AG04450 (cell line): Measurements from ENCODE around the gene NME7. TPM values are rescaled to one million over a fixed set of nuclear protein-coding genes. Genes with fewer than 3 reads are reported as not detected.

Source experiments
- CTCF ChIA-PET: fragments of 300-600, 350-600 bp; formaldehyde crosslinking; extraction: SDS; loops from one replicate; lab custom pipeline; 2022; ENCODE audit warnings: antibody characterized with exemption, inconsistent platforms; lab: Charles Lee
- POLR2A ChIA-PET: fragments of 350-600 bp; formaldehyde crosslinking; extraction: SDS; loops from one replicate; lab custom pipeline; 2021; ENCODE audit warnings: antibody characterized with exemption, inconsistent platforms; lab: Yijun Ruan, JAX
- DNase-seq: peaks from one replicate; pipeline ENCODE4 v3.0.0-alpha.2; 2011; ENCODE audit warnings: low read depth, low spot score
- H3K27ac ChIP-seq: one replicate; pipeline ENCODE4 v1.5.1; 2012; ENCODE audit warnings: low read depth, low read length, control low read depth
- H3K27me3 ChIP-seq: one replicate; pipeline ENCODE4 v1.6.0; 2012; ENCODE audit warnings: low read length; ENCODE audit not compliant: control insufficient read depth, insufficient read depth
- H3K4me3 ChIP-seq: 2 replicates; pipeline ENCODE4 v1.5.1; 2011; ENCODE audit warnings: mild to moderate bottlenecking, low read depth, low read length, control low read depth
- H3K9me3 ChIP-seq: 2 replicates; pipeline ENCODE4 v1.5.1; 2012; ENCODE audit warnings: low read length; ENCODE audit not compliant: control insufficient read depth, insufficient read depth
- polyA plus RNA-seq: library from polyadenylated mRNA; depleted of rRNA; stranded (reverse); fragments of >200 nt; gene quantifications from 2 replicates; pipeline ENCODE4 v1.2.3, GENCODE V29; 2011
- TF ChIP-seq, protein P1 (sequence below): IDR thresholded peaks from 2 replicates; pipeline ENCODE4 v1.5.1; 2011; ENCODE audit warnings: low read depth, low read length, control low read depth, inconsistent platforms

NME7 gene
- polyA plus RNA-seq, 1 experiment: 27.3 TPM

DNA sequence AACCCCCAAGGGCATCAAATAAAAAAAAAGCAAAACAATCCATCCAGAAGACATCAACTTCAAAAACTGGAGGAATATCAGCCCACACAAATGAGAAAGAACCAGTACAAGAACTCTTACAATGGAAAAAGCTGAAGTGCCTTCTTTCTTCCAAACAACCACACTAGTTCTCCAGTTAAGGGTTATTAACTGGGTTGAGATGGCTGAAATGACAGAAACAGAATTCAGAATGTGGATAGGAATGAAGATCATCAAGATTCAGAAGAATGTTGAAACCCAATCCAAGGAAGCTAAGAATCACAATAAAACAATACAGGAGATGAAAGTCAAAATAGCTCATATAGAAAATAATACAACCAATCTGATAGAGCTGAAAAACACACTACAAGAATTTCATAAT, 104.5 kb downstream of the NME7 start:
- TF ChIP-seq, protein P1, sequence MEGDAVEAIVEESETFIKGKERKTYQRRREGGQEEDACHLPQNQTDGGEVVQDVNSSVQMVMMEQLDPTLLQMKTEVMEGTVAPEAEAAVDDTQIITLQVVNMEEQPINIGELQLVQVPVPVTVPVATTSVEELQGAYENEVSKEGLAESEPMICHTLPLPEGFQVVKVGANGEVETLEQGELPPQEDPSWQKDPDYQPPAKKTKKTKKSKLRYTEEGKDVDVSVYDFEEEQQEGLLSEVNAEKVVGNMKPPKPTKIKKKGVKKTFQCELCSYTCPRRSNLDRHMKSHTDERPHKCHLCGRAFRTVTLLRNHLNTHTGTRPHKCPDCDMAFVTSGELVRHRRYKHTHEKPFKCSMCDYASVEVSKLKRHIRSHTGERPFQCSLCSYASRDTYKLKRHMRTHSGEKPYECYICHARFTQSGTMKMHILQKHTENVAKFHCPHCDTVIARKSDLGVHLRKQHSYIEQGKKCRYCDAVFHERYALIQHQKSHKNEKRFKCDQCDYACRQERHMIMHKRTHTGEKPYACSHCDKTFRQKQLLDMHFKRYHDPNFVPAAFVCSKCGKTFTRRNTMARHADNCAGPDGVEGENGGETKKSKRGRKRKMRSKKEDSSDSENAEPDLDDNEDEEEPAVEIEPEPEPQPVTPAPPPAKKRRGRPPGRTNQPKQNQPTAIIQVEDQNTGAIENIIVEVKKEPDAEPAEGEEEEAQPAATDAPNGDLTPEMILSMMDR: no peak
- no peak overlapping the region for H3K4me3 ChIP-seq
- no peaks in the 10 kb centered on the region for H3K27me3 ChIP-seq
- CTCF ChIA-PET: no interaction called here
- H3K9me3 ChIP-seq: no peaks in the 10 kb centered on the region
- POLR2A ChIA-PET: no interaction called here
- no peak for DNase-seq
- no peak overlapping the region for H3K27ac ChIP-seq

DNA sequence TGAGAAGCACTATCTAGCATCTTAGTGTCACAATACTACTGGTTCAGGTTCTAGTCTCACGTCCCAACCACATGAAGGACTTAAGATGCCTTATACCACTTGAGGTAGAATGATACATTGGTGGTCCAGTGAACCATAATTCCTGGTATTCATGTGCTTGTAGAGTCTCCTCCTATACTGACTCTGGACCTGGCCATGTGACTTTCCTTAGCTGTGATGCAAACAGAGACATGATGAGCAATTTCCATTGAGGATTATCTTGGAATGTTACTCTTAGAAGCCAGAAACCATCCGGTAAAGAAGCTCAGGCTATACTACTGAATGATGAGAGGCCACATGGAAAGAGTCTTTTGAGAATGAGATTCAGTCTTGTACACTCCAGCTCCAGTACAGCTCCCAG, 105.7 kb downstream of the NME7 start:
- TF ChIP-seq, protein P1: no peak
- POLR2A ChIA-PET: no interaction called here
- DNase-seq: no peak
- H3K9me3 ChIP-seq: peaks cover 4% of the 10 kb centered on the region; the same call in 1 of the 2 replicates
- no peak overlapping the region for H3K27ac ChIP-seq
- H3K4me3 ChIP-seq: no peak overlapping the region
- no peaks in the 10 kb centered on the region for H3K27me3 ChIP-seq
- CTCF ChIA-PET: no interaction called here

DNA sequence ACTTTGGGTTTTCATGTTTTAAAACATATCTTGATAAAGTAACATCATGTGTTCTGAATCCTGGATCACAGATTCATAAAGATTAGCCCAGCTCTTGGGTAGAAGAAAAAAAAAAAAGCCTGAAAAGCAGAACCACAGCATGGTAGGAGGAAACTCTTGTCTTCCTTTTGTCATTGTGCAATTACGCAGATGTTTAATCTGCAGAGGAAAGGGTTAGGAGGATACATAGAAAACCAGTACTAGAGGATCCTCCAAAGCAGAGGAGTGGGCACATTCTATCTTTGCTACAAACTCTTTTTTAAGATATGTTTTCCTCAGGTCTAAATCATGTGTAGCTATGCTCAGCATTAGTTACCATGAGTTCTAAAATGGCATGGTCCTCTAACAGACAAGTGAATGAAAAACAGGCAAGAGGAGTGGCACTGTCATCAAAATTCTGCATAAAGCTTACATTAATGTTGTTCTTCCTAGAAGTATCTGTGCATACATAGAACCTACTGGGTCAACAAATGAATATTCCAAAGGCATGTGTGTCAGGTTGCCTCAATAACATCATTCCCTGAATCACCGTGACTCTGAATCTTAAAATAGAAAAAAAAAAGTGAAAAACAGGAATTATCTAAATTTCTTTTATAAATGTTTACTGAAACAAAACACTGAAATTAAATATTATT, 107.0 kb downstream of the NME7 start:
- no peak overlapping the region for H3K27ac ChIP-seq
- H3K4me3 ChIP-seq: no peak overlapping the region
- TF ChIP-seq, protein P1: no peak
- H3K27me3 ChIP-seq: no peaks in the 10 kb centered on the region
- POLR2A ChIA-PET: no interaction called here
- no peak for DNase-seq
- CTCF ChIA-PET: interaction anchor here (0.6 to 1.1 kb wide), 2 partner anchors 8 to 1671 kb away, joined by 3 read pairs; no protein-coding TSS in a partner anchor
- H3K9me3 ChIP-seq: peaks cover 5% of the 10 kb centered on the region; the same call in 1 of the 2 replicates

DNA sequence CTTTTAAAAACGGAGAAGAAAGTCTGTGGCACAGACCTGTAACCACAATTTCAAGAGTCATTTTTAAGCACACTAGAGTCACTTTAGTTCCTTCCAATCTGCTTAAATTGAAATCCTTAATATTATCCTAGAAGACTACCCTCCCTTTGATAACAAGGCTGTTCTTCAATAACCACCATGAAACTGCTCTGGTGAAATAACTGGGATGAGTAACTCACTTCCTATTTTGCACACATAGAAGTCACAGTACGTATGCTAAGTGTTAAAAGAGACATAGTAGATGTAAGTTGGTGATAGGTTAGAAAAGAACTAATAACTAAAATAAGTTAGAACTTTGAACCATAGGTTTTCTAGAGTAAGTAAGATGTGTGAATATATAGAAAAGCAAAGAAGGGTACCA, 107.8 kb downstream of the NME7 start:
- H3K27ac ChIP-seq: no peak overlapping the region
- no peak overlapping the region for H3K4me3 ChIP-seq
- CTCF ChIA-PET: interaction anchor here (0.6 kb wide), 1 partner anchor 1670 kb away, joined by 3 read pairs; no protein-coding TSS in a partner anchor
- H3K9me3 ChIP-seq: peaks cover 5% of the 10 kb centered on the region; the same call in 1 of the 2 replicates
- POLR2A ChIA-PET: no interaction called here
- TF ChIP-seq, protein P1: no peak
- no peak for DNase-seq
- H3K27me3 ChIP-seq: no peaks in the 10 kb centered on the region

DNA sequence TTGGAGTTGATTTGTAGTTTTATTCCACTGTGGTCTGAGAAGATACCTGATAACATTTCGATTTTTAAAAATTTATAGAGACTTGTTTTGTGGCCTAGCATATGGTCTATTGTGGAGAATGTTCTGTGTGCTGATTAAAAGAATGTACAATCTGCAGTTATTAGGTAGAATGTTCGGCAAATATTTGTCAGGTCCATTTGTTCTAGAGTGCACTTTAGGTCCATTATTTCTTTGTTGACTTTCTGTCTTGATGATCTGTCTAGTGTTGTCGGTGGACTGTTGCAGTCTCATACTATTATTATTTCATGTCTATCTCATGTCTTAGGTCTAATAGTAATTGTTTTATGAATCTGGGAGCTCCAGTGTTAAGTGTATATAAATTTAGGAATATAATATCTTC, 116.8 kb downstream of the NME7 start:
- DNase-seq: no peak
- Histone ChIP-seq H3K4me3 (no peak overlapping the region), H3K27ac (no peak overlapping the region), H3K9me3 (no peaks in the 10 kb centered on the region), H3K27me3 (no peaks in the 10 kb centered on the region)
- ChIA-PET CTCF (no interaction called here), POLR2A (no interaction called here)
- TF ChIP-seq, protein P1: no peak
